GM18517 (cell line): Measurements from ENCODE around the gene CEBPA.
"Not testable (repeated sequence)": the region's sequence is repeated elsewhere in the genome, so short reads cannot be mapped to it uniquely, and the experiment has no call there.

Experiments
- ATAC-seq: cut with Tn5 transposase; IDR thresholded peaks from one replicate; pipeline ENCODE4 v1.9.1; 2021; ENCODE audit warnings: mild to moderate bottlenecking, moderate library complexity; ENCODE audit not compliant: unreplicated experiment

CEBPA gene

DNA sequence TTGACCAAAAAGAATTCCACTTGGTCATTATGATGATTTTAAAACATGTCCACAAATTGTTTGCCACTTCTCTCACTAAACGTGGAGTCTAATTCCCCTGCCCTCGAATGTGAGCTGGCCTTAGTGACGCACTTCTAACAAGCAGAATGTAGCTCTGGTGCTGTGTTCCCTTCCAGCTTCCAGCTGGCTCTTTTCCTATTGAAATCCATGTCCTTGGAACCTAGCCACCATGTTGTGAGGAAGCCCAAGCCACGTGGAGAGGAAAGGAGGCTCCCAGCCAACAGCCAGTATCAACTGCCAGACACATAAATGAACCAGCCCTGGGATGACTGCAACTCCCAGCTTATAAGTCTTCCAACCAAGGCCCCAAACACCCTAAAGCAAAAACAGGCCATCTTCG lies 23.6 kb upstream of the CEBPA start:
- ATAC-seq = no peak

DNA sequence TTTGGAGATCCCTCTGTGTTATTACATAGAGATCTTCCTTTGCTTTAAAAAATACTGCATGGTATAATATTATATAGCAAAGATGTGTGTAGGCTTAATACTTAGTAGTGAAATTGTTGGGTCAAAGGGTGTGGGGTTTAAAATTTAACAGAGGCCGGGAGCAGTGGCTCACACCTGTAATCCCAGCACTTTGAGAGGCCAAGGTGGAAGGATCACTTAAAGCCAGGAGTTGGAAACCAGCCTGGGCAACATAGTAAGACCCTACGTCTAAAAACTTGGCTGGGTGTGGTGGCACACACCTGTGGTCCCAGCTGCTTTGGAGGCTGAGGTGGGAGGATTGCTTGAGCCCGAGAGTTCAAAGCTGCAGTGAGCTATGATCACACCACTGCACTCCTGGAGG lies 22.3 kb upstream of the CEBPA start:
- no peak for ATAC-seq

DNA sequence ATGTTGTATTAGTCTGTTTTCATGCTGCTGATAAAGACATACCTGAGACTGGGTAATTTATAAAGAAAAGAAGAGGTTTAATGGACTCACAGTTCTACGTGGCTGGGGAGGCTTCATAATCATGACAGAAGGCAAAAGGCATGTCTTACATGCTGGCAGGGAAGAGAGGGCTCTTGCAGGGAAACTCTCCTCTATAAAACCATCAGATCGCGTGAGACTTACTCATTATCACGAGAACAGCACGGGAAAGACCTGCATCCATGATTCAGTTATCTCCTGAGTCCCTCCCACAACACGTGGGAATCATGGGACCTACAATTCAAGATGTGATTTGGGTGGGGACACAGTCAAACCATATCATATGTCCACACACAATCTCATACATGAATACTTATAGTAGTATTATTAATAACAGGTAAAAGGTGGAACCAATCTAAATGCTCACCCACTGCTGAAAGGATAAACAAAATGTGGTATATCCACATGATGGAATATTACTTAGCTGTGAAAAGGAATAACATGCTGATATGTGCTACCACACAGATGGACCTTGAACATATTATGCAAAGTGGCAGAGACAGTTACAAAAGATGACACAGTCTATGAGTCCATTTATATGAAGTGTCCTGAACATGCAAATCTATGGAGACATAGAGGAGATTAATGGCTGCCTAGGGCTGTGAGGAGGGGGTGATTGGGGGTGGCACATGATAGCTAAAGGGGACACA lies 20.9 kb upstream of the CEBPA start:
- no peak for ATAC-seq

DNA sequence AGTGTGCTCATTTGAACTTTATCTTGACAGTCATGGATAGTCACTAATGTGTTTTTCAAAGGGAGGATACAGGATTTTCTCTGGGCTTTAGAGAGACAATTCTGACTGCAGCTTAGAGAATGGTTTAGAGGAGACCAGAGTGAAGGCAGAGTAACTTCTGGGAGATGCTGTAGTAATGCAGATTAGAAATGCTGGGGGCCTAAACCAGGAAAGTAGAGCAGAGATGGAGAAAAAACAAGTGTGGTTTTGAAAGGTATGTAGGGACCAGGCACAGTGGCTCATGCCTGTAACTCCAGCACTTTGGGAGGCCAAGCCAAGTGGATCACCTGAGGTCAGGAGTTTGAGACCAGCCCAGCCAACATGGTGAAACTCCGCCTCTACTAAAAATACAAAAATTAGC lies 18.3 kb upstream of the CEBPA start:
- ATAC-seq = no peak

DNA sequence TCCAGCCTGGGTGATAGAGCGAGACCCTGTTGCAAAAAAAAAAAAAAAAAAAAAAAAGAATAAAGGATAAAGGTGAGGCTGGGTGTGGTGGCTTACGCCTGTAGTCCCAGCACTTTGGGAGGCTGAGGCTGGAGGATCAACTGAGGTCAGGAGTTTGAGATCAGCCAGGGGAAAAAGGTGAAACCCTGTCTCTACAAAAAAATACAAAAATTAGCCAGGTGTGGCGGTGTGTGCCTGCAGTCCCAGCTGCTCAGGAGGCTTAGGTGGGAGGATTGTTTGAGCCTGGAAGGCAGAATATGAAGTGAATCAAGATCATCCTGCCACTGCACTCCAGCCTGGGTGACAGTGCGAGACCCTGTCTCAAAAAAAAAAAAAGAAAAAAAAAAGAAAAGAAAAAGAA lies 15.7 kb upstream of the CEBPA start:
- ATAC-seq = not testable (repeated sequence)

DNA sequence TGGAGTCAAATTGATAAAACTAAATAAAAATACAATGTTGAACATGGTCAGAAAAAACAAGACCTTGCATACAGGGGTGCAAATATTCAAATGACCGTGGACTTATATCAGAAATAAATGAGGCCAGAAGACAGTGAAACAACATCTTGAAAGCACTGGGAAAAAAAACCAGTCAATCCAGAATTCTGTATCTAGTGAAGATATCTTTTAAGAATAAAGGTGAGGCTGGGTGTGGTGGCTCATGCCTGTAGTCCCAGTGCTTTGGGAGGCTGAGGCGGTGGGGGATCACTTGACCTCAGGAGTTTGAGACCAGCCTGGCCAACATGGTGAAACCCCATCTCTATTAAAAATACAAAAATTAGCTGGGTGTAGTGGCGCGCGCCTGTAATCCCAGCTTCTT lies 15.2 kb upstream of the CEBPA start:
- ATAC-seq = no peak

DNA sequence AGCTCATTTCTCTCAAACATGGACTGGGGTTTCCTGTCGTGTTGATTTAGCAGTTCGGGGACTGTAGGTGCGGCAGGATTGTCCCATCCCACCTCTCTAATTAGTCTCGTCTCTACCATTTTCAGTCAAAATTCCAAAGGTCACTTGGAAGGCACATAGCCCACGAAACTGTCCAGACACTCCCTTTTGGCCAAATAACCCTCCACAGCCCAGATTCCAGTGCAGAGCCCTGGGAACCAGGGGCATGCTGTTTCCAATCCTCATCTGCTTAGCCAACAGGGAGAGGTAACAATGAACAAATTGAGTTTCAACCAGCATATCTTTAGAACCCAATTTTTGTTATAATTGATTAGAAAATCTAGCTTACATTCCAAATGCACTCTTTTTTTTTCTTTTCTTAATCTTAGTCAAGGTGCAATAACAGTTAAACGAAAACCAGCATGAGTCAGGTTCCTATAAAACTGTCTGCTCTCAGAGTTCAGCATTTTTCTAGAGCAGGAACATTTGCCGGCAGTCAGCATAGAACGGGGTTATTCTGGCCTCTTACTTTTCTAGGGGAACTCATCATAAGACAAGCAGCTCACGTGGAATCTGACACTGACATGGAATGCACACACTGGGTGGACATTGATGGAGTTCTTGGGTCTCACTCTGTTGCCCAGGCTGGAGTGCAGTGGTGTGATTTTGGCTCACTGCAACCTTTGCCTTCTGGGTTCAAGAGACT lies 14.4 kb upstream of the CEBPA start:
- ATAC-seq = no peak

DNA sequence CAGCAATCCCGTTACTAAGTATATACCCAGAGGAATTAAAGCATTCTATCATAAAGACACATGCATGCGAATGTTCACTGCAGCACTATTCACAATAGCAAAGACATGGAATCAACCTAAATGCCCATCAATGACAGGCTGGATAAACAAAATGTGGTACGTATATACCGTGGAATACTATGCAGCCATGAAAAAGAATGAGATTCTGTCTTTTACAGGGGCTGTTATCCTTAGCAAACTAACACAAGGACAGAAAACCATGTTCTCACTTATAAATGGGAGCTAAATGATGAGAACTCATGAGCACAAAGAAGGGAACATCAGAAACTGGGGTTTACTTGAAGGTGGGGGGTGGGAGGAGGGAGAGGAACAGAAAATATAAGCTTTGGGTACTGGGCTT lies 10.5 kb upstream of the CEBPA start:
- ATAC-seq = not testable (repeated sequence)

DNA sequence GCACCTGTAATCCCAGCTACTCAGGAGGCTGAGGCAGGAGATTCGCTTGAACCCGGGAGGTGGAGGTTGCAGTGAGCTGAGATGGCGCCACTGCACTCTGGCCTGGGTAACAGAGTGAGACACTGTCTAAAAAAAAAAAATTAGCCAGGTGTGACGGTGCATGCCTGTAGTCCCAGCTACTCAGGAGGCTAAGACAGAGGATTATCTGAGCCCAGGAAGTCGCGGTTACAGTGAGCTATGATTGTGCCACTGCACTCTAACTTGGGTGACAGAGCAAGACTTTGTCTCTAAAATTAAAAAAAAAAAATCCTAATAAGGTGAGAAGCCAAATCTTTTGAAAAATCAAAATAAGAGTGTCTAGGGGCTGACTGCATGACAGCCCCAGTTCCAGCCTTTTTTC lies 9.7 kb upstream of the CEBPA start:
- ATAC-seq = no peak

DNA sequence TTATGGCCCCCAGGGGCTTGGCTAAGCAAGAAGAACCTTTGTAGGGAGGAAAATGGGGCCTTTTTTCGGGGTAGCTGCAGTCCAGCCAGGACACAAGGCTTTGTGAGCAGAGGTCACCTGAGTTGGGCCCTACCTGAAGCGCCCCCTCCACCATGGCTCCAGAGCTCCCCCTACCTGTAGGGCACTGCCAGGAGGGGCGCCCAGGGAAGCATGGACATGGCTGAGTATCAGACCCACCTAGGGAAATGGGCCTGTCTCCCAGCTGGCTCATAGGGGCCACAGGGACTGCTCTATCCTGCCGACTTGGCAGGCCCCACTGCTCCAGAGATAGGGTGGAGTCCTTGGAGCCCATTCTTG lies 9.0 kb upstream of the CEBPA start:
- no peak for ATAC-seq

DNA sequence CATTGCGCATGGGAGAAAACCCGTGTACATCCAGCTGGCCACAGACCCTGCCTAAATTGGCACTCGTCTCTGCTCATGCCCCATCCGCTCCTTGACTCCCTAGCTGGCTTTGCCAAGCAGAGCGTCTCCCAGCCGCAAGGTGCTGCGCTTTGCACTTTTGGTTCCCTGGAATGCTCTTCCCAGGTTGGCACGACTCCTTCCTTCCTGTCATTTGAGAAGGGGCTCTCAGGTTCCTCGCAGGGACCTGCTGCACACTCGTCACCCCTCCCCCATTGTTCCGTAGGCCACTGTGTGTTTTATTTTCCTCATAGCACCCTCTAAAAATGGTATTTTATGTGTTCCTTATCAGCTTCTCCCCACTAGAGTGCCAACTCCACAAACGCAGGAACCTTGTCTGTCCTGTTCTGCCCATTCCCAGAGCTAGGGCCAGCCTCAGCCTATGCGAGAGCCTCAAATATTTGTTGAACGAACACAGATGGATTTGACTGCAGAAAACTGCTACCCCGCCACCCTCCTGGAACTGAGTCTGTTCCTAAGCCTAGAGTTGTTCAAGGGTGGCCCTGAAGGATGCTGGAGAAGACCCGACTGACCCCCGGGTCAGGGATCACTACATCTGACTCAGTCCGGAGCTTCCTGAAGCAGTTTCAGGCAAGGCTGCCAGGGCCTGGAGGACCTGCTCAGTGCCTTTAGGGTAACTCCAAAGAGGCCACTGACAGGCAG lies 8.4 kb upstream of the CEBPA start:
- ATAC-seq = no peak

DNA sequence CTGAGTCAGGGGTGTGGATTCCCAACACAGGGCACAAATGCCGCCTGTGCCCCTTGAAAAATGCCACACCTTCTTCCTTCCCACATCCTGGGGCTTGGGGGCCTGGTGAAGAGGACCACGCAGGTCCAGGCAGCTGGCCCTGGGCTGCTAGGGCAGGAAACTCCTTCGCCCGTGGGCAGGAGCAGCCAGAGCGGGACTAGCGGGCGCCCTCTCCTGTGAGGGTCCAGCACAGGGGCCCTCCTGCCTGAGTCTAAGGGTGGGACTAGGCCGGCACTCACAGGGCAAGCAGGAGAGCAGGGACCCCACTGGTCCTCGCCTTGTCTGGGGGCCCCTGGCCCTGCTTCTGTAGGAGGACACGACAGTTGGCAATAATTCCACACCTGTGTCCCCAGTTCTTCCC lies 7.5 kb upstream of the CEBPA start:
- no peak for ATAC-seq

DNA sequence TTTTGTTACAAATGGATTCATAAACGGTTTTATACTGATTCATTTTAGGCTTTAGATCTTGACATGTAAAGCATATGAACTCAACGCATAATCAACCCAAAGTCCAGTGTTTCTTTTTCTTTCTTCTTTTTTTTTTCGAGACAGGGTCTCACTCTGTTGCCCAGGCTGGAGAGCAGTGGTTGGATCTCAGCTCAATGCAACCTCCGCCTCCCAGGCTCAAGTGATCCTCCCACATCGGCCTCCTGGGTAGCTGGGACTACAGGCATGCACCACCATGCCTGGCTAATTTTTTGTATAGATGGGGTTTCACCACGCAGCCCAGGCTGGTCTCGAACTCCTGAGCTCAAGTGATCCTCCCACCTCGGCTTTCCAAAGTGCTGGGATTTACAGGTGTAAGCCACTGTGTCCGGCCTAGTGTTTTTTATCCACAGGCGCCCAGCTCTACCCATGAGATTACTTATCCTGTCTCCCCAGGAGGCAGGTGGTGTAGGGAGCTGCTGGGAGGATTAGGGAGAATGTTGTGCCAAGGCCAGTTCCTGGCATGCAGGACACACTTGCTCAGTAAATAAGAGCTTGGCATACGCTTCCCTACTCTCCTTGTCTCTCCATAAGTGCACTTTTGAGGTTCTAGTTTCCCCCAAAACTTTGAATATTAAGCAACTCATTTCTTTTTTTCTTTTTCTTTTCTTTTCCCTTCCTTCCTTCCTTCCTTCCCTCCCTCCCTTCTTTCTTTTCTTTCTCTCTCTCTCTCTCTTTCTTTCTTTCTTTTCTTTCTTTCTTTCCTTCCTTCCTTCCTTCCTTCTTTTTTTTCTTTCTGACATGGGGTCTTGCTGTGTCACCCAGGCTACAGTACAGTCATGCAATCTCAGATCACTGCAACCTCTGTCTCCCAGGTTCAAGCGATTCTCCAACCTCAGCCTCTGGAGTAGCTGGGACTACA lies 4.8 kb upstream of the CEBPA start:
- ATAC-seq = no peak

DNA sequence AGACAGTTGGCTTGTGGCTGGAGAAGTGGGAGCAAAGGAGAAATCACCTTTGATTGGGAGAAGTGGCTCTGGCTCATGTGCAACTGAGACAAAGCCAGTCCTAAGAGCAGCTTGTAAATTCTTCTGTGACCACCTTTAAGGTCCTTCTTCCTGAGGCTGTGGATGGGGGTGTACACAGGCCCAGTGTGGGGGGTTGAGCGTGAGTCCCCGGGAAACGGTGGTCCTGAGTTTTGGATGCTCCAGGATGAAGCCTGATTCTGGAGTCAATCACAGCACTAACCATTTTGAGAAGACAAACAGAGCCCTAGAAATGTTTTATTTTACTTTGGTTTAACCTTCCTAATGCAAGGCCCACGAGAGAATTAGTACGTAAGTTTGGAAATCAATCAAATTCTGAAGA lies 3.9 kb upstream of the CEBPA start:
- no peak for ATAC-seq

DNA sequence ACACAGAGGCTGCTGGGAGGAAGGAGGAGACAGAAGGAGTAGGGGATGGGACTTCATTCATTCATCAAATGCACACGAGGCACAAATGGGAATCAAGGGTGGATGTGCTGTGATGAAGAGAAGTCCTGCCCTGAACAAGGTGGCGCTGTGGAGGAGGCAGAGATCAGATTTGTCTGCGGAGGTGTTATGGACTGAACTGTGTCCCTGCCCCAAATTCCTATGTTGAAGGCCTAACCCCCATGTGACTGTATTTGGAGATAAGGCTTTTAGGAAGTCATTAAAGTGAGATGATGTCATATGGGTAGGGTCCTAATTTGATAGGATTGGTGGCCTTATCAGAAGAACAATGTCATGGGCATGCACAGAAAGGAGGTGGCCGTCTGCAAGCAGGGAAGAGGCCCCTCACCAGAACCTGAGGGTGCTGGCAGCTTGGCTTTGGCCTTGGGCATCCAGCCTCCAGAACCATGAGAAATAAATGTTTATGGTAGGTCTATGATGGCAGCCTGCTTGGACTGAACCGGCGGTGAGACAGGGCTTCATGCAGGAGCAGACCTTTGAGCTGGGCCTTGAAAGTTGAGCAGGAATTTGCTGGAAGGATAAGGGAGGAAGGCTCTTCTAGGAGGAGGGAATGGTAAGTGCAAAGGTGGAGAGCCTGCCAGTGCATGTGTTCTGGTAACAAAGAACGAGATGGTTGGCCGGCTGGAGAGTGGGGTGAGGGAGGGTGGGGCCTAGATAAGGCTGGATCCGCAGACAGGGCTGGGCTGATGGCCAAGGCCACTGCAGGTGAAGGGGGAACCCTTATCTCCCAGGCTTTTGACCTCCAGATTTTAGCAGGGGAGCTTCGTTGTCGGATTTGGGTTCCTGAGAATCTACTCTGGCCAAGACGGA lies 2.7 kb upstream of the CEBPA start:
- ATAC-seq = no peak

DNA sequence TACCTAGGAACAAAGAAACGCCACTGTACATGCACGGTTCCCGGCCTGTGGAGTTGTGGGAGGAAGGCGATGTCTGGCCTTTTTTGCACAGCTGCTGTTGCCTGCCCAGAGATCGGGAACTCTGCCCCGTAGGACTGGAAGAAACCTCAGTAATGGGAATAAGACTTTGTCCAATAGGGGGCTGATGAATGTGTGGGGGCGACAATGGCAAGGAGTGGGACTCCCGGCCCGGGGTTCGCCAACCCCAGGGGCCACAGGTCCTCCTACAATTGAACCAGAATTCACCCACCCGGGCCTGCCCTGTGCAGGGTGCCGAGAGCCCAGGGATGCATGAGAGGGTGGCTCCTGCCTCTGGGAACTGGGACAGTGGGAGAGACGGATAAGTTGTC lies 2.0 kb upstream of the CEBPA start:
- ATAC-seq = no peak

DNA sequence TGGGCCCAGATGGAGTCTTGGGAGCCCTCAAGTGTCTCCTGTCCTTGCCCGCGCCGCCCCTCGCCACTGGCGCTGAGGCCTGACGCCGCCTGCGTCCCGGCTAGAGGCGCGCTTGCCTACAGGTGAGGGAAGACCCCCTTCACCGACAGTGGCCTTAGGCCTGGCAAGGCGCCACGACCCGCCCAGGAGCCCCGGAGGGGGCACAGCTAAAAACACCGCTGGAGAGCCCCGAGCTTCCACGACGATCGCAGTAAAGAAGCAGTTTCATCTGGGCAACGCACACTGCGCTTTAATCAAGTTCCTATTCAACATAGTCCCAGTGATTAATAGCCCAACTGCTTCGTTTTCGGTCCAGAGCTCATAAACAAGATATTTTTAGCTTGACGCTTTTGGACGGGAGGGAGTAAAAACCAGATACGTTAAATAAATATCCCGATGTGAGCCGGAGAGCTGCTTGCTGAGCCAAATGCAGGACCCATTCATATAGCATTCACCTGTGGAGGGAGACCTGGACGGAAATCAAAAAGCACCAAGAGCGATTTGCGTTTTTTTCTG lies 1.5 kb upstream of the CEBPA start:
- no peak for ATAC-seq

DNA sequence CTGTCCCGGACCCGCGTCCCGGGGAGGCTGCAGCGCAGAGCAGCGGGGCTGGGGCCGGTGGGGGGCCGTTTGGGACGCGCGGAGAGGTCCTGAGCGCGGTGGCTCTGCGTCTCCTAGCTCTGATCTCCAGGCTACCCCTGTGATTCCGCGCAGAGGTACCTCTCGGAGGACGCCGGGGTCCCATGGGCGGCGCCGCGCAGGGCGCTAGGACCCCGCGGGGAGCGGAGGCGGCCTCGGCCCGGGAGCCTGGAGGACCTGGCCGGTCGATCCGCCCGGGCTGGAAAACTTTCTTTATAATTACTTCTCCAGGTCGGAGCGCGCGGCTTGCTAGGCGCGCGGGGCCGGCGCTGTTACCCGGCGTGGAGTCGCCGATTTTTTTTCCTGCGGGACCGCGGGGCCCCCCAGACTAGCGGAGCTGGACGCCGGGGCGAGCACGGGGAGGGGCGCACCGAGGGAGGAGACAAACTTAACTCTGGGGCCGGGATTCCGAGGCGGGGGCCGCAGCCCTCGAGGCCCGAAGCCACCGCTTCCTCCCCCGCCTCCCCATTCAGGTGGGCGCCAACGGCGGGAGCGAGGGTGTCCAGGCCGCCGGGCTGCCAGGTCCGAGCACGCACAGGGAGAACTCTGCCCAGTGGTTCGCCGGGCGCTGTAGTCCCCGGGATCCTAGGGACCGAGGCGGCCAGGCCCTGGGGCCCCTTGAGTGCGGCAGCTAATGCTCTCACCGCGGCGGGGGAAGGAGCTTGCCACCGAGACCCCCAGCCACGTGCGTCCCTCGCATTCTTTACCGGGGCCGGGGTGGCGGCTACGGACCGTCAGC lies 848 bp upstream of the CEBPA start:
- no peak for ATAC-seq

DNA sequence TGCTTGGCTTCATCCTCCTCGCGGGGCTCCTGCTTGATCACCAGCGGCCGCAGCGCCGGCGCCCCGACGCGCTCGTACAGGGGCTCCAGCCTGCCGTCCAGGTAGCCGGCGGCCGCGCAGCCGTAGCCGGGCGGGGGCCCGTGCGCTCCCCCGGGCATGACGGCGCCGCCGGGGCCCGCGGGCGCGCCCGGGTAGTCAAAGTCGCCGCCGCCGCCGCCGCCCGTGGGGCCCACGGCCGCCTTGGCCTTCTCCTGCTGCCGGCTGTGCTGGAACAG lies 497 bp downstream of the CEBPA start:
- ATAC-seq = no peak
